Omental fat pad (tissue), 4 donors: ENCODE data around the gene CEACAM3. TPM values are rescaled to one million over a fixed set of nuclear protein-coding genes. Genes with fewer than 3 reads are reported as not detected.
"Not testable (repeated sequence)": the region's sequence is repeated elsewhere in the genome, so short reads cannot be mapped to it uniquely, and the experiment has no call there.

Experiments
- ATAC-seq: fragments of 150-250 bp; one replicate; pipeline ENCODE4 v1.9.1; 2016; ENCODE audit warnings: mild to moderate bottlenecking, moderate library complexity; ENCODE audit not compliant: low FRiP score
- DNase-seq: peaks from one replicate; pipeline ENCODE4 v3.0.0-alpha.2; 2019; ENCODE audit warnings: low spot score
- total RNA-seq, 4 donors: library from RNA; depleted of rRNA; stranded (reverse); fragments of >200 nt; gene quantifications; one replicate each; pipeline ENCODE4 v1.1.0, GENCODE V29; 2016
- TF ChIP-seq, protein P1 (sequence below), 3 donors: fragments of 450-650 bp; IDR thresholded peaks; one replicate each; pipeline ENCODE4 v1.5.1; 2016 to 2017; ENCODE audit warnings: antibody characterized with exemption in 3 of 3, mild to moderate bottlenecking in 3 of 3, moderate library complexity in 2 of 3

CEACAM3 gene
- total RNA-seq: 10 to 100 TPM in 1 of 4 donors, not detected in 3; 20.3 TPM

DNA sequence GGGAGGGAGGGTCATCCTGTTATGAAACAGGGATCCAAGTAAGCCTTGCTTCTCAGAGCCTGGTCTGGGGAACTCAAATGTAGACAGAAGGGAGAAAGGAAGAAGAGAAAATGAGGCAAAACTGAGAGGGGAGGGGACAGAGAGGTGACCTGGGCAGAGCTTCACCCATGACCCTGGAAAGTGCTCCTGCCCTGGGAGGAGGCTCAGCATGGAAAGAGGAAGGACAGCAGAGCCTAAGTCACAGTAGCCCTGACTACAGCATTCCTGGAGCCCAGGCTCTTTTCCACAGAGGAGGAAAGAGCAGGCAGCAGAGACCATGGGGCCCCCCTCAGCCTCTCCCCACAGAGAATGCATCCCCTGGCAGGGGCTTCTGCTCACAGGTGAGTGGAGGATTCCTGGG, at the start of gene CEACAM3:
TSS of gene CEACAM3 (plus strand) at position 226 of the 400 bp plus-strand sequence. CDS start at position 317, 91 bp downstream.
- DNase-seq (no peak), ATAC-seq (no peak)
- TF ChIP-seq, protein P1, sequence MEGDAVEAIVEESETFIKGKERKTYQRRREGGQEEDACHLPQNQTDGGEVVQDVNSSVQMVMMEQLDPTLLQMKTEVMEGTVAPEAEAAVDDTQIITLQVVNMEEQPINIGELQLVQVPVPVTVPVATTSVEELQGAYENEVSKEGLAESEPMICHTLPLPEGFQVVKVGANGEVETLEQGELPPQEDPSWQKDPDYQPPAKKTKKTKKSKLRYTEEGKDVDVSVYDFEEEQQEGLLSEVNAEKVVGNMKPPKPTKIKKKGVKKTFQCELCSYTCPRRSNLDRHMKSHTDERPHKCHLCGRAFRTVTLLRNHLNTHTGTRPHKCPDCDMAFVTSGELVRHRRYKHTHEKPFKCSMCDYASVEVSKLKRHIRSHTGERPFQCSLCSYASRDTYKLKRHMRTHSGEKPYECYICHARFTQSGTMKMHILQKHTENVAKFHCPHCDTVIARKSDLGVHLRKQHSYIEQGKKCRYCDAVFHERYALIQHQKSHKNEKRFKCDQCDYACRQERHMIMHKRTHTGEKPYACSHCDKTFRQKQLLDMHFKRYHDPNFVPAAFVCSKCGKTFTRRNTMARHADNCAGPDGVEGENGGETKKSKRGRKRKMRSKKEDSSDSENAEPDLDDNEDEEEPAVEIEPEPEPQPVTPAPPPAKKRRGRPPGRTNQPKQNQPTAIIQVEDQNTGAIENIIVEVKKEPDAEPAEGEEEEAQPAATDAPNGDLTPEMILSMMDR (IDR thresholded peaks at IDR 0.05): no peak

DNA sequence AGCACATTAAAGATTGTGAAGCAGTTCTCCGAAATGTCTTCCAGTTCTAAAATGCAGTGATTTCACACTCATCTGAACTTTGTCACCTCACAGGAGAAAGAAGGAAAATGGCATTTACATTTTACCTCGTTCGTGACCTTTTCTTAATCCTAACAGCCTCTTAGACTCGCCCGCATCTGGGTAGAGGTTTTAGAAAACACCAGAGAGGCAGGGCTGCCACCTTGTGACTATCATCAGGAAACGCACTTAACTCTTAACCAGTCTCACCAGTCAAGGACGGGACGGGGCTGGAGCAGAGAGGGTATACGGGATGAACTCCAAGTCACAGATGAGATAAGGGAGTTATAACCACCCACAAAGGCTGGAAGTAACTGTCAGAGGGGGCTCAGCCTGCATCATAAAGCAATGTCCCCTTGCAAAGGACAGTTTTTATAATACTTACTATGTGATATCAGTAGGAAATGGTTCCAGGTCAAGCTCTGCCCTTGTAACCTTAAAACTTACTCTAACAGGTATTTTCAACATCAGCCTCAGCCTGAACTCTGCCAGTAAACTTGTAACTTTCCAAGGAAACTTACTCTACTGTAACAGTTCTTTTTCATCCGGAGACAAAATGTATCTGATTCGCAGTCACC, 49.7 kb upstream of the CEACAM3 start:
- DNase-seq (no peak), ATAC-seq (no peak)
- TF ChIP-seq, protein P1 (IDR thresholded peaks at IDR 0.05): no peak

DNA sequence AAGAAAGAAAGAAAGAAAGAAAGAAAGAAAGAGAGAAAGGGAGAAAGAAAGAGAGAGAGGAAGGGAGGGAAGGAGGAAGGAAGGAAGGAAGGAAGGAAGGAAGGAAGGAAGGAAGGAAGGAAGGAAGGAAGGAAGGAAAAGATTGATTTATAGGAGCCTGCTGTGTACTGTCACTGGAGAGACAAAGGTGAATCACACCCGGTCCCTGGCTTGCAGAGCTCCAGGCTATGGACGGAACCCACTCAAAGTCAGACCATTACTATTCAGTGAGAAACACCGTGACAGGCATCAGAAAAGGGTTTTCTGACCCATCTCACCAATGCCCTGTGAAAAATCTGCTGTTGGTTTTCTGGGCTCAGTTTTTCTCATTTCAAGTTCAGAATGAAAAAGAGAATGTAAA, 48.4 kb upstream of the CEACAM3 start:
- no peak for DNase-seq
- no peak for ATAC-seq
- TF ChIP-seq, protein P1 (IDR thresholded peaks at IDR 0.05): no peak

DNA sequence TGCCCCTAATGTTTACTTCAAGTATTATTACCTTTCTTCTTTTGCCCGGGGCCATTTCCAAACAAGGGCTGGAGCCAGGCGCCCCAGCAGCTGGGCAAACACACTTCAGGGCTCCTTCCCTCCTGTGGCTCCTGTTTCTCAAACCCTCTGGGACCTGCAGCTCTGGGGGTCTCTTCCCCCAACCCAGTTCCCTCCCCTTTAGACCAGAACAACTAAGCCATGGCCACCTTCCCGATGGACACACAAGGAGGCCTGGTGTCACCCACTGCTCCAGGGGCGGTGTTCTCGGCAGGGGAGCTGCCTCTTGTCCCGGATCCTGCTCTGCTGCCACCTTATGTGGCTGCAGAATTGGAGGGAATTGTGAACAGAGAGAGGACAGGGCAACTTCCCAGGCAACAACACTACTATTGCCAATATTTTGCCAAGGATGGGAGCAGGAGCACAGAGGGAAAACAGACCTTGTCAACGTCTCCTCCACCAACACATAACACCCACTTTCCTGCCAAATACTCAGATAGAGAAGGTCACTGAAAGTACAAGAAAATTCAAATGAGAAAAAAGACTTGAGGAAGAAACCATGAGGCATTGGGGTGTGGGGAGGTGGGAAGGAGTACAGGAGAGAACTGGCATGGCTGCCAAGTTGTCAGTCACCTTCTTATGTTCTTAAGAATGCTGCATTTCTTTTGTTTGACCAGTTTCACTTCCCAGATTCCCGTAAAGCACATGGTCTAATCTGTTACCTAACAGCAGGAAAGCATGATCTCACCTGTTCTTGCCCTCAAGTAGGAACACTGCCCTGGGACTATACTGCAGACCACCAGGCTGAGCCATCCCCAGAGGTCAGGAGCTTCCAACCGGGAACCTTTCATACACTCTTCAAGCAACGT, 45.9 kb upstream of the CEACAM3 start:
- not testable (repeated sequence) for ATAC-seq, DNase-seq

DNA sequence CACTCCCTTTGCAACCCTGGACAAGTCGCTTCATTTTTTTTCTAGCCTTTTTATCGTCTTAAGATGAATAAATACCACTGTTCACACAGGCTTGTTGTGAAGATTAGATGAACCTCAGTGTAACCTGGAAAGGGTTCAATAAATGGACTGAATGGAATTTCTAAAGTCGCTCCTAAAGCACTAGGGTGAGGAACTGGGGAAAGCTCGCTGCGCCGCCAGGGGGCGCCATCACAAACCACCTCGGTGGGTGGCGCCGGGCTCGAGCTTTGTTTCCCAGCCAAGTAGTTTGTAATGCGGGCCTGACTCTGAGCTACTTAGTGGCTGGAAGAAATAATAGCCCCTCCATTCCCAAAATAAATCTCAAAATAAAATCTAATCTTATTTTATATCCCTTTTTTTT, 43.2 kb upstream of the CEACAM3 start:
- no peak for DNase-seq
- no peak for ATAC-seq
- TF ChIP-seq, protein P1 (IDR thresholded peaks at IDR 0.05): no peak

DNA sequence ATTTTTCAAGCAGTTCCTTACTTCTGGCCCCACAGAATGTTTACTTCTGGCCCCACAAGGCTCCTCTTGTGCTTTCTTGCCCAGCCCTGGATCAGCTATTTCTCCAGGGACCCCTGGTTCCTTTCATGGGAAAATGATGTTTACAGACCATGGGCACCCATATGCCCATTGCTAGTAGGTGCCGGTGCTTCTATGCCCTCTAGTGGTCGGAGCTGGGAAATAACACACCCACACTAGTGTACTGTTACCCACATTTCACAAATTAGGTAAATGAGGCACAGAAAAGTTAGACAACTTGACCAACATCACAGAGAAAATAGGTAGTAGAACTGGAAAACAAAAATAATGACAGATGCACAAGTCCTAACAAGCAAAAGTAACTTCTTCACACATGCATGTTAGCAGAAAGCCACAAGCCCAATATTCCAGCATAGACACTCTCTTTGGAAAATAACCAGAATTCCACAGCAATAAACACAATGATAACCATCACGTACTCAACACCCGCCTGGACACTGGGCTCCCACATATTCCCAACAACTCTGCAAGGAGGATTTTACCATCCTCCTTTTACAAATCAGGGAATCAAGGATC, 42.4 kb upstream of the CEACAM3 start:
- TF ChIP-seq, protein P1 (IDR thresholded peaks at IDR 0.05): no peak
- ATAC-seq: no peak
- peak; percentile 35 for DNase-seq

DNA sequence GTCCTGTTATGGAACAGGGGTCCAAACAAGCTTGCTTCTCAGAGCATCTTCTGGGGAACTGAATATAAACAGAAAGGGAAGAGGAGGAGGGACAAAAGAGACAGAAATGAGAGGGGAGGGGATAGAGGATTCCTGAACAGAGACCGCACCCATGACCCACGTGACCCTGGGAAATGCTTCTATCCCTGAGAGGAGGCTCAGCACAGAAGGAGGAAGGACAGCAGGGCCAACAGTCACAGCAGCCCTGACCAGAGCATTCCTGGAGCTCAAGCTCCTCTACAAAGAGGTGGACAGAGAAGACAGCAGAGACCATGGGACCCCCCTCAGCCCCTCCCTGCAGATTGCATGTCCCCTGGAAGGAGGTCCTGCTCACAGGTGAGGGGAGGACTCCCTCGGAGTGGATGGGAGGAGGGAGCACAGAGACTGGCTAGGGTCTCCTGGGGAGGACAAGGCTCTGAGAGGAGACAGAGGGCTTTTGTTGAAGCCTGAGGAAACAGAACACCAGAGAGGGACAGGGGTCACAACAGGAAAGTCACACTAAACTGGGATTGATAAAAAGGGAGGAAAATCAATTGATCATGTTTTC, 41.0 kb upstream of the CEACAM3 start, which contains the start of gene CEACAM6:
TSS of gene CEACAM6 (plus strand) at position 203 of the 586 bp plus-strand sequence. CDS start at position 312, 109 bp downstream.
- DNase-seq (no peak), ATAC-seq (no peak)
- TF ChIP-seq, protein P1 (IDR thresholded peaks at IDR 0.05): no peak
